NCI-H1092 treated with DMSO at 0.1 percent for 48 hours (cell line): ENCODE measurements around the gene PI3.
"Not testable (repeated sequence)": the region's sequence is repeated elsewhere in the genome, so short reads cannot be mapped to it uniquely, and the experiment has no call there.

Experiments used
- DNase-seq: peaks from one replicate; lab custom pipeline; 2025; lab: John Stamatoyannopoulos, UW

PI3 gene

GRCh38 chr20:45174434-45175364 is at the start of gene PI3:
Gene PI3 (plus strand): TSS chr20:45174902. CDS start chr20:45174923, 21 bp downstream.
- DNase-seq, result no peak

- no peak for DNase-seq
Observed at GRCh38 chr20:45128099-45128498, 46.6 kb upstream of the PI3 start.

GRCh38 chr20:45136911-45137310 is 37.8 kb upstream of the PI3 start:
- DNase-seq, result no peak

- DNase-seq, result no peak
Observed at GRCh38 chr20:45138561-45139300, 36.0 kb upstream of the PI3 start.

- not testable (repeated sequence) for DNase-seq
Observed at GRCh38 chr20:45139733-45140375, 34.8 kb upstream of the PI3 start.

- no peak for DNase-seq
Observed at GRCh38 chr20:45140836-45141235, 33.9 kb upstream of the PI3 start.

GRCh38 chr20:45149062-45149461 is 25.6 kb upstream of the PI3 start:
- no peak for DNase-seq

- no peak for DNase-seq
Observed at GRCh38 chr20:45152405-45152804, 22.3 kb upstream of the PI3 start.

GRCh38 chr20:45153147-45153546 is 21.6 kb upstream of the PI3 start:
- no peak for DNase-seq

GRCh38 chr20:45153752-45154151 is 20.9 kb upstream of the PI3 start:
- DNase-seq, result no peak

- DNase-seq, result no peak
Observed at GRCh38 chr20:45154183-45154582, 20.5 kb upstream of the PI3 start.

GRCh38 chr20:45154794-45155193 is 19.9 kb upstream of the PI3 start:
- DNase-seq, result not testable (repeated sequence)

- no peak for DNase-seq
Observed at GRCh38 chr20:45156713-45157112, 18.0 kb upstream of the PI3 start.

- no peak for DNase-seq
Observed at GRCh38 chr20:45157962-45158361, 16.7 kb upstream of the PI3 start.

GRCh38 chr20:45163083-45163803 is 11.5 kb upstream of the PI3 start:
- DNase-seq, result no peak

- DNase-seq, result no peak
Observed at GRCh38 chr20:45164906-45165305, 9.8 kb upstream of the PI3 start.

- DNase-seq, result no peak
Observed at GRCh38 chr20:45173522-45173921, 1.2 kb upstream of the PI3 start.

- no peak for DNase-seq
Observed at GRCh38 chr20:45176526-45177267, 2.0 kb downstream of the PI3 start.

- no peak for DNase-seq
Observed at GRCh38 chr20:45179166-45179565, 4.5 kb downstream of the PI3 start.

- no peak for DNase-seq
Observed at GRCh38 chr20:45181639-45182038, 6.9 kb downstream of the PI3 start.

- DNase-seq, result no peak
Observed at GRCh38 chr20:45183084-45183483, 8.4 kb downstream of the PI3 start.
